Measurements from ENCODE around the gene PHF3.

DNA sequence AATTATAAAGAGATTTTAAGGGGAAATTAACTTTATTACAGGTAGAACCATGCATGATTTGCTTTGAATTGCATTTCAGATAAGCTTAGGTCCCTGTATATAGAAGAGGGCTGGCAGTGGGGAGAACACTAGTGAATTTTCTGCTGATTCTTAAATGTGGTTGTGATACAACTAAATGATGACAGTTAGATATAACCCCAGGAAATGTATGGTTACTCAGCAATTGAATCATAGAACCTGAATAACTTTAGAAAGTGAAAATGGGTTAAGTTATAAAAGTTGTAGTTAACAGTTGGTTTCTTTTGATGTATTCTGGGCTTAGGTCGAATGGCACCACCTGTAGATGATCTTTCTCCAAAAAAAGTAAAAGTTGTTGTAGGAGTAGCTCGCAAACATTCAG lies 70.1 kb downstream of the PHF3 start:
- TF ChIP-seq CTCF (IDR thresholded peaks at IDR 0.05; ENCODE audit: insufficient read depth, low read length, poor library complexity, severe bottlenecking) (no peak), EZH2phosphoT487 (conservative IDR thresholded peaks at IDR 0.05; ENCODE audit: low read length) (no peak)
